OCI-LY1 (cell line): ENCODE results near the gene LIMCH1.

Experiments
- EZH2 ChIP-seq: fragments of 200-600 bp; sonication (generic), shearing (Covaris generic); IDR thresholded peaks from 2 replicates; pipeline ENCODE4 v1.8.0; 2017; ENCODE audit warnings: borderline replicate concordance, mixed run types, mild to moderate bottlenecking, antibody characterized with exemption, low read length, moderate library complexity, mixed read lengths
- TF ChIP-seq, protein P1 (sequence below): fragments of 200-600 bp; sonication (generic), shearing (Covaris generic); IDR thresholded peaks from 2 replicates; pipeline ENCODE4 v1.5.1; 2017; ENCODE audit warnings: mild to moderate bottlenecking, antibody characterized with exemption, low read length, moderate library complexity, mixed read lengths

DNA sequence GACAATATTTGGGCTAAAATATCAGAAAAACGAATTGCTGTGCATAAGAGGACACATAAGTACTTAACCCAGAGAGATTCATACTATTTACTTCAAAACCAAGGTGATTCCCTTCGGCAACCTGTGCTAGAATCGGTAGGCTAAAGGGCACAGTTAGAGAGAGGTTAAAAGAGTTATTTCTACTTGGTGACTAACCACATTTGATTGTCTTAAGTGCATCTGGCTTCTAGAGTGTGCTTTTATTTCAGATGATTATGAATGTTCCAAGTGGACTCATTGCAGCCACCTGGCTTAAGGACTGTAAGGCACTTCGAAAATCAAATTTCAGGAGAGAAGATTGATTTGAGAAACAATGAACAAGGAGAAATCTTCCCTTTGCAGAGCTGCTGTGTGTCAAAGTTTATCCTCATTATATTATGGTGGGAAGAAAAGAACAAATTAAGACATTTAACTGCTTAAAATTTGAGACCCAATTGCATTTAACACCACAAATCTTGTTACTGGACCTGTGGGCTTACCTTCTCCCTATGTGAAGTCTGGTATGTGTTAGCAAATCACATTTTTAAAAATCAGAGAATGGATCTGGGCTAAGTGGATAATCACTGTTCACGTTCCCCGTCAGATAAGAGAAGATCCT is 176.5 kb downstream of the LIMCH1 start:
- TF ChIP-seq, protein P1, sequence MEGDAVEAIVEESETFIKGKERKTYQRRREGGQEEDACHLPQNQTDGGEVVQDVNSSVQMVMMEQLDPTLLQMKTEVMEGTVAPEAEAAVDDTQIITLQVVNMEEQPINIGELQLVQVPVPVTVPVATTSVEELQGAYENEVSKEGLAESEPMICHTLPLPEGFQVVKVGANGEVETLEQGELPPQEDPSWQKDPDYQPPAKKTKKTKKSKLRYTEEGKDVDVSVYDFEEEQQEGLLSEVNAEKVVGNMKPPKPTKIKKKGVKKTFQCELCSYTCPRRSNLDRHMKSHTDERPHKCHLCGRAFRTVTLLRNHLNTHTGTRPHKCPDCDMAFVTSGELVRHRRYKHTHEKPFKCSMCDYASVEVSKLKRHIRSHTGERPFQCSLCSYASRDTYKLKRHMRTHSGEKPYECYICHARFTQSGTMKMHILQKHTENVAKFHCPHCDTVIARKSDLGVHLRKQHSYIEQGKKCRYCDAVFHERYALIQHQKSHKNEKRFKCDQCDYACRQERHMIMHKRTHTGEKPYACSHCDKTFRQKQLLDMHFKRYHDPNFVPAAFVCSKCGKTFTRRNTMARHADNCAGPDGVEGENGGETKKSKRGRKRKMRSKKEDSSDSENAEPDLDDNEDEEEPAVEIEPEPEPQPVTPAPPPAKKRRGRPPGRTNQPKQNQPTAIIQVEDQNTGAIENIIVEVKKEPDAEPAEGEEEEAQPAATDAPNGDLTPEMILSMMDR: no peak
- TF ChIP-seq EZH2: no peak
